Body of pancreas (tissue), 4 donors: ENCODE data around the gene PNMA8B.

ENCODE experiments used
- POLR2A ChIP-seq, 3 donors: fragments of 450-650 bp; IDR thresholded peaks; one replicate each; pipeline ENCODE4 v1.6.1; 2016; ENCODE audit warnings: antibody characterized with exemption in 3 of 3, mild to moderate bottlenecking in 2 of 3
- TF ChIP-seq, protein P1 (sequence below), 7 experiments: fragments of 450-650 bp in 4 of 7; fragments of 200-600 bp in 3 of 7; sonication (generic) in 3 of 7; IDR thresholded peaks; one replicate each; pipeline ENCODE4 v1.5.1; 2016 to 2019; ENCODE audit warnings: antibody characterized with exemption in 7 of 7

DNA sequence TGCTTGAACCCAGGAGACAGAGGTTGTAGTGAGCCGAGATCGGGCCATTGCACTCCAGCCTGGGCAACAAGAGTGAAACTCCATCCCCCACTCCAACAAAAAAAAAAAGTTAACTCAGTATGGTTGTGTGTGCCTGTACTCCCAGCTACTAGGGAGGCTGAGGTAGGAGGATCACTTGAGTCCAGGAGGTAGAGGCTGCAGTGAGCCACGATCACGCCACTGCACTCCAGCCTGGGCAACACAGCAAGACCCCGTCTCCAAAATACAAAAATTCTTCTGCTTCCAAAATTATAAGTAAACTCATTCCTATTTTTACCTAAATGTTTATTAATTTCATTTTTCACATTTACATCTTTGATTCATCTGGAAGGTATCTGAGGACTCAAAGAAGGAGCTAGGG is 38.7 kb downstream of the PNMA8B start:
- TF ChIP-seq, protein P1, sequence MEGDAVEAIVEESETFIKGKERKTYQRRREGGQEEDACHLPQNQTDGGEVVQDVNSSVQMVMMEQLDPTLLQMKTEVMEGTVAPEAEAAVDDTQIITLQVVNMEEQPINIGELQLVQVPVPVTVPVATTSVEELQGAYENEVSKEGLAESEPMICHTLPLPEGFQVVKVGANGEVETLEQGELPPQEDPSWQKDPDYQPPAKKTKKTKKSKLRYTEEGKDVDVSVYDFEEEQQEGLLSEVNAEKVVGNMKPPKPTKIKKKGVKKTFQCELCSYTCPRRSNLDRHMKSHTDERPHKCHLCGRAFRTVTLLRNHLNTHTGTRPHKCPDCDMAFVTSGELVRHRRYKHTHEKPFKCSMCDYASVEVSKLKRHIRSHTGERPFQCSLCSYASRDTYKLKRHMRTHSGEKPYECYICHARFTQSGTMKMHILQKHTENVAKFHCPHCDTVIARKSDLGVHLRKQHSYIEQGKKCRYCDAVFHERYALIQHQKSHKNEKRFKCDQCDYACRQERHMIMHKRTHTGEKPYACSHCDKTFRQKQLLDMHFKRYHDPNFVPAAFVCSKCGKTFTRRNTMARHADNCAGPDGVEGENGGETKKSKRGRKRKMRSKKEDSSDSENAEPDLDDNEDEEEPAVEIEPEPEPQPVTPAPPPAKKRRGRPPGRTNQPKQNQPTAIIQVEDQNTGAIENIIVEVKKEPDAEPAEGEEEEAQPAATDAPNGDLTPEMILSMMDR (IDR thresholded peaks at IDR 0.05) = no peak
- no peak for TF ChIP-seq POLR2A (IDR thresholded peaks at IDR 0.05)
